H1 (cell line): Measurements from ENCODE around the gene PIGC. TPM values are rescaled to one million over a fixed set of nuclear protein-coding genes. Genes with fewer than 3 reads are reported as not detected.

Experiments used
- polyA plus RNA-seq, 7 experiments: library from polyadenylated mRNA; depleted of rRNA in 3 of 7; stranded (reverse) in 5 of 7; unstranded in 2 of 7; fragments of >200 nt in 5 of 7; fragments of 200-250 nt in 2 of 7; gene quantifications; 1 replicate in 5 of 7; 2 replicates in 1 of 7; 4 replicates in 1 of 7; pipeline versions ENCODE4 v1.2.1 to v1.2.3, GENCODE V29; 2011 to 2013; ENCODE audit warnings: missing spikeins in 2 of 7, mixed read lengths in 2 of 7
- total RNA-seq: library from RNA; stranded (reverse); fragmentation: NEBNext Ultra II Directional; extraction: Animal tissue kit (Norgen Biotek cat#: 25700); gene quantifications from 2 replicates; pipeline ENCODE4 v1.2.1, GENCODE V29; 2021
- TF ChIP-seq, protein P1 (sequence below): IDR thresholded peaks from 2 replicates; pipeline ENCODE4 v1.6.1; 2012; ENCODE audit warnings: inconsistent platforms

Gene PIGC
- total and polyA plus RNA-seq, 2 of the 8 experiments (the other 6 are each of a cell fraction or from before 2014, with no cell fraction given) = 21.0 to 39.3 TPM

DNA sequence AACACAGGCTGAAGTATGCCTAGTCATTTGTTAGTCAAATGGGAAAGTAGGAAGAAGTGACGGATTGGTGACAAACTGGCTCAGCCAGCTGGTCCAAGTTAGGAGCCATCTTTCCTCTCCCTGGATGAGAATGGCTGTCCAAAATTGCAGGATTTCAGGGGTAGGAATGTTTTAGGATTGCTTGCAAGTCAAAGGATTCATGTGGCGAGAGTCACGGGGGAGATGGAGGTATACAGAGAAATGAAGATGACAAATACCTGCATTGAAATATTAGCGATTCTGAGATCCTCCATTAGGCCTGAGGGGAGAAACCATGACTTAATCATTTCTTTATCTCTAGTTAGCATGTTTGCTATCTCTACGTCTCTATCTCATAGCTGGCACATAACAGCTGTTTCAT lies 41.8 kb upstream of the PIGC start (continued):
- TF ChIP-seq, protein P1, sequence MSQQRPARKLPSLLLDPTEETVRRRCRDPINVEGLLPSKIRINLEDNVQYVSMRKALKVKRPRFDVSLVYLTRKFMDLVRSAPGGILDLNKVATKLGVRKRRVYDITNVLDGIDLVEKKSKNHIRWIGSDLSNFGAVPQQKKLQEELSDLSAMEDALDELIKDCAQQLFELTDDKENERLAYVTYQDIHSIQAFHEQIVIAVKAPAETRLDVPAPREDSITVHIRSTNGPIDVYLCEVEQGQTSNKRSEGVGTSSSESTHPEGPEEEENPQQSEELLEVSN = no peak
